H1 (cell line): ENCODE measurements around the gene CDKL1. TPM values are rescaled to one million over a fixed set of nuclear protein-coding genes. Genes with fewer than 3 reads are reported as not detected.

ENCODE experiments used
- ATF2 ChIP-seq: IDR thresholded peaks from 2 replicates; pipeline ENCODE4 v1.6.1; 2012; ENCODE audit warnings: low read length, inconsistent platforms
- ATF3 ChIP-seq: IDR thresholded peaks from 2 replicates; pipeline ENCODE4 v1.6.1; 2011; ENCODE audit warnings: low read depth, mild to moderate bottlenecking, low read length; ENCODE audit not compliant: insufficient read depth
- BRCA1 ChIP-seq: IDR thresholded peaks from 2 replicates; pipeline ENCODE4 v1.6.1; 2012; ENCODE audit warnings: low read depth, low read length, improper control_type of control experiment
- CHD1 ChIP-seq: IDR thresholded peaks from 2 replicates; pipeline ENCODE4 v1.6.1; 2012; ENCODE audit warnings: low read depth, low read length, improper control_type of control experiment
- CREB1 ChIP-seq: IDR thresholded peaks from 2 replicates; pipeline ENCODE4 v1.6.1; 2012; ENCODE audit warnings: inconsistent platforms
- RAD21 ChIP-seq, 2 experiments: IDR thresholded peaks in 1 of 2; conservative IDR thresholded peaks in 1 of 2; 2 replicates each; pipeline ENCODE4 v1.6.1; 2011; ENCODE audit warnings: low read depth in 2 of 2, low read length in 2 of 2, improper control_type of control experiment in 1 of 2, inconsistent platforms in 1 of 2, mild to moderate bottlenecking in 1 of 2, moderate library complexity in 1 of 2
- SP4 ChIP-seq: IDR thresholded peaks from 2 replicates; pipeline ENCODE4 v1.6.1; 2012; ENCODE audit warnings: low read length, inconsistent platforms
- SRF ChIP-seq: IDR thresholded peaks from 2 replicates; pipeline ENCODE4 v1.6.1; 2011; ENCODE audit warnings: mild to moderate bottlenecking, low read depth, low read length, moderate library complexity
- polyA plus RNA-seq, 7 experiments: library from polyadenylated mRNA; depleted of rRNA in 3 of 7; stranded (reverse) in 5 of 7; unstranded in 2 of 7; fragments of >200 nt in 5 of 7; fragments of 200-250 nt in 2 of 7; gene quantifications; 1 replicate in 5 of 7; 2 replicates in 1 of 7; 4 replicates in 1 of 7; pipeline versions ENCODE4 v1.2.1 to v1.2.3, GENCODE V29; 2011 to 2013; ENCODE audit warnings: missing spikeins in 2 of 7, mixed read lengths in 2 of 7
- total RNA-seq: library from RNA; stranded (reverse); fragmentation: NEBNext Ultra II Directional; extraction: Animal tissue kit (Norgen Biotek cat#: 25700); gene quantifications from 2 replicates; pipeline ENCODE4 v1.2.1, GENCODE V29; 2021

CDKL1 gene
- total and polyA plus RNA-seq, 2 of the 8 experiments (the other 6 are each of a cell fraction or from before 2014, with no cell fraction given), result 1.2 to 2.2 TPM

GRCh38 chr14:50311337-50311971, 85.2 kb downstream of the CDKL1 start (continued):
- no peak for TF ChIP-seq ATF2
- no peak for TF ChIP-seq CREB1
- TF ChIP-seq SP4, result no peak
- no peak for TF ChIP-seq CHD1
- no peak for TF ChIP-seq SRF
- peak; percentile 24 to 26; a peak in 3 of 4 replicates for TF ChIP-seq RAD21 (IDR thresholded peaks at IDR 0.05 in 1 of 2, conservative IDR thresholded peaks at IDR 0.05 in 1 of 2; ENCODE audit: low read depth in 2 of 2, low read length in 2 of 2)
- no peak for TF ChIP-seq BRCA1
- no peak for TF ChIP-seq ATF3
